IMR-90 (cell line): ENCODE data around the gene UBE2E2. TPM values are rescaled to one million over a fixed set of nuclear protein-coding genes. Genes with fewer than 3 reads are reported as not detected.

Experiments
- microRNA-seq, 2 experiments: library from miRNA; stranded (forward) in 1 of 2; unstranded in 1 of 2; fragments of 10-50 nt in 1 of 2; fragments of <30 nt in 1 of 2; gene quantifications in 1 of 2; microRNA quantifications in 1 of 2; one replicate each; pipeline versions ENCODE3 to v1.1.0; 2013 to 2020; ENCODE audit not compliant: insufficient read depth in 1 of 2, insufficient read length in 1 of 2, unreplicated experiment in 1 of 2
- polyA plus RNA-seq, 3 experiments: library from polyadenylated mRNA; depleted of rRNA; stranded (reverse); fragments of >200 nt; gene quantifications; 2 replicates each; pipeline ENCODE4 v1.2.3, GENCODE V29; 2012; ENCODE audit warnings: low replicate concordance in 1 of 3
- small RNA-seq, 5 experiments: library from RNA; depleted of rRNA; stranded (forward); fragments of <200 nt; gene quantifications; one replicate each; pipeline ENCODE3, GENCODE V24; 2012
- total RNA-seq: library from RNA; depleted of rRNA; stranded (reverse); fragments of >200 nt; gene quantifications from 2 replicates; pipeline ENCODE4 v1.2.3, GENCODE V29; 2012

Gene UBE2E2
- total and polyA plus RNA-seq, 2 of the 4 experiments (the other 2 are of a cell fraction), result 18.6 to 32.7 TPM

Small RNA genes lying within 50 kb of the gene (microRNA-seq; reads per million reads assigned to microRNA genes)
- not detected for gene AC121251.1 (ENCODE audit: insufficient read depth, insufficient read length)
- not detected for gene RF00019 (ENCODE audit: insufficient read depth, insufficient read length)
- not detected for gene RNU6-788P (ENCODE audit: insufficient read depth, insufficient read length)
- gene RNU6-922P (ENCODE audit: insufficient read depth, insufficient read length), result not detected

Small RNA genes lying within 50 kb of the gene (small RNA-seq; reads per million reads assigned to genes)
- gene AC121251.1 (0 reads per million in 5 experiments), gene RF00019 (0 reads per million in 5 experiments), gene RNU6-788P (0 reads per million in 5 experiments), gene RNU6-922P (0 reads per million in 5 experiments)
